Fibroblast of lung (primary cell): ENCODE measurements around the gene FYB2. TPM values are rescaled to one million over a fixed set of nuclear protein-coding genes. Genes with fewer than 3 reads are reported as not detected.

Experiments
- DNase-seq, 2 donors: peaks; one replicate each; pipeline versions ENCODE4 v3.0.0 to v3.0.0-alpha.2; 2010; ENCODE audit warnings: low read depth in 2 of 2
- H2AFZ ChIP-seq: 2 replicates; pipeline ENCODE4 v1.5.1; 2012; ENCODE audit warnings: low read length, control low read depth, inconsistent platforms
- H3K27ac ChIP-seq: 2 replicates; pipeline ENCODE4 v1.5.1; 2011; ENCODE audit warnings: low read length, control low read depth; ENCODE audit not compliant: insufficient read depth
- H3K27me3 ChIP-seq: 2 replicates; pipeline ENCODE4 v1.5.1; 2011; ENCODE audit warnings: mild to moderate bottlenecking, low read length; ENCODE audit not compliant: control insufficient read depth, insufficient read depth
- H3K36me3 ChIP-seq: 2 replicates; pipeline ENCODE4 v1.5.1; 2011; ENCODE audit warnings: low read length; ENCODE audit not compliant: control insufficient read depth, insufficient read depth
- H3K4me1 ChIP-seq: 2 replicates; pipeline ENCODE4 v1.5.1; 2011; ENCODE audit warnings: low read length; ENCODE audit not compliant: control insufficient read depth, insufficient read depth; ENCODE audit errors: extremely low read depth
- H3K4me2 ChIP-seq: 2 replicates; pipeline ENCODE4 v1.5.1; 2011; ENCODE audit warnings: low read length, control low read depth; ENCODE audit not compliant: insufficient read depth; ENCODE audit errors: extremely low read depth
- H3K4me3 ChIP-seq, 4 experiments: fragments of 200-600 bp in 1 of 4; sonication (generic) in 1 of 4; replicated peaks in 1 of 4; 2 replicates each; pipeline ENCODE4 v1.5.1; 2011 to 2016; ENCODE audit warnings: low read length in 4 of 4, low read depth in 3 of 4, mild to moderate bottlenecking in 3 of 4, control low read depth in 2 of 4, inconsistent platforms in 1 of 4, mixed read lengths in 1 of 4; ENCODE audit not compliant: insufficient read depth in 1 of 4; ENCODE audit errors: control extremely low read depth in 1 of 4
- H3K79me2 ChIP-seq: 2 replicates; pipeline ENCODE4 v1.5.1; 2012; ENCODE audit warnings: mild to moderate bottlenecking, low read length, inconsistent platforms; ENCODE audit not compliant: control insufficient read depth, insufficient read depth
- H3K9ac ChIP-seq: 2 replicates; pipeline ENCODE4 v1.5.1; 2011; ENCODE audit warnings: mild to moderate bottlenecking, low read length, control low read depth; ENCODE audit not compliant: insufficient read depth
- H3K9me3 ChIP-seq: 2 replicates; pipeline ENCODE4 v1.5.1; 2012; ENCODE audit warnings: low read depth, low read length; ENCODE audit not compliant: control insufficient read depth, insufficient read depth
- H4K20me1 ChIP-seq: 2 replicates; pipeline ENCODE4 v1.5.1; 2011; ENCODE audit warnings: low read length; ENCODE audit not compliant: control insufficient read depth, insufficient read depth; ENCODE audit errors: extremely low read depth
- CTCF ChIP-seq, 2 donors: IDR thresholded peaks in 1 of 2; conservative IDR thresholded peaks in 1 of 2; 1 replicate in 1 of 2; 2 replicates in 1 of 2; pipeline ENCODE4 v1.5.1; 2011 to 2012; ENCODE audit warnings: low read length in 2 of 2, control low read depth in 1 of 2, inconsistent platforms in 1 of 2, low read depth in 1 of 2, mild to moderate bottlenecking in 1 of 2
- EZH2 ChIP-seq: IDR thresholded peaks from 2 replicates; pipeline ENCODE4 v1.5.1; 2012; ENCODE audit warnings: low read length, control low read depth, mild to moderate bottlenecking; ENCODE audit errors: missing control alignments
- polyA plus RNA-seq, 2 donors: library from polyadenylated mRNA; depleted of rRNA in 1 of 2; stranded (reverse) in 1 of 2; unstranded in 1 of 2; fragments of >200 nt; gene quantifications; 2 replicates each; pipeline ENCODE4 v1.2.1, GENCODE V29; 2011 to 2012; ENCODE audit warnings: missing spikeins in 1 of 2
- total RNA-seq: library from RNA; depleted of rRNA; stranded (reverse); fragments of >200 nt; gene quantifications from 2 replicates; pipeline ENCODE4 v1.2.1, GENCODE V29; 2014

The FYB2 gene
- total and polyA plus RNA-seq, 2 donors (not counting 1 experiment from before 2014, with no cell fraction given) = not detected

- no peak overlapping the region for H3K9ac ChIP-seq
- no peak overlapping the region for H3K4me2 ChIP-seq
- H3K27me3 ChIP-seq = no peaks in the 10 kb centered on the region
- H3K27ac ChIP-seq = no peak overlapping the region
- H3K79me2 ChIP-seq = no peaks in the 10 kb centered on the region
- TF ChIP-seq EZH2 (no peak), CTCF (conservative IDR thresholded peaks at IDR 0.05 in 1 of 2, IDR thresholded peaks at IDR 0.05 in 1 of 2; ENCODE audit: low read depth in 1 of 2, low read length in 2 of 2) (no peak)
- H3K4me3 ChIP-seq = no peak overlapping the region
- H4K20me1 ChIP-seq = no peaks in the 10 kb centered on the region
- no peaks in the 10 kb centered on the region for H3K36me3 ChIP-seq
- peak in 1 of 2 donors; percentile 10 for DNase-seq
- no peaks in the 10 kb centered on the region for H3K9me3 ChIP-seq
- H3K4me1 ChIP-seq = no peaks in the 10 kb centered on the region
- H2AFZ ChIP-seq = no peak overlapping the region
Measured at GRCh38 chr1:56773341-56774066, 45.7 kb downstream of the FYB2 start.

- Histone ChIP-seq H2AFZ (no peak overlapping the region), H3K4me3 (no peak overlapping the region), H3K9me3 (no peaks in the 10 kb centered on the region), H3K27ac (no peak overlapping the region), H3K9ac (no peak overlapping the region), H3K4me2 (no peak overlapping the region), H3K79me2 (no peaks in the 10 kb centered on the region), H3K36me3 (no peaks in the 10 kb centered on the region), H4K20me1 (no peaks in the 10 kb centered on the region), H3K4me1 (no peaks in the 10 kb centered on the region), H3K27me3 (no peaks in the 10 kb centered on the region)
- DNase-seq = no peak
- no peak for TF ChIP-seq EZH2
- no peak for TF ChIP-seq CTCF (conservative IDR thresholded peaks at IDR 0.05 in 1 of 2, IDR thresholded peaks at IDR 0.05 in 1 of 2; ENCODE audit: low read depth in 1 of 2, low read length in 2 of 2)
Measured at GRCh38 chr1:56771717-56772116, 47.5 kb downstream of the FYB2 start.

GRCh38 chr1:56758794-56759193 is 60.4 kb downstream of the FYB2 start:
- no peak overlapping the region for H3K27ac ChIP-seq
- H3K9ac ChIP-seq = no peak overlapping the region
- no peaks in the 10 kb centered on the region for H3K27me3 ChIP-seq
- no peak overlapping the region for H2AFZ ChIP-seq
- H3K36me3 ChIP-seq = no peaks in the 10 kb centered on the region
- H3K9me3 ChIP-seq = no peaks in the 10 kb centered on the region
- no peak overlapping the region for H3K4me3 ChIP-seq
- TF ChIP-seq EZH2 (no peak), CTCF (conservative IDR thresholded peaks at IDR 0.05 in 1 of 2, IDR thresholded peaks at IDR 0.05 in 1 of 2; ENCODE audit: low read depth in 1 of 2, low read length in 2 of 2) (no peak)
- no peaks in the 10 kb centered on the region for H4K20me1 ChIP-seq
- H3K4me1 ChIP-seq = no peaks in the 10 kb centered on the region
- H3K79me2 ChIP-seq = no peaks in the 10 kb centered on the region
- H3K4me2 ChIP-seq = no peak overlapping the region
- DNase-seq = no peak
